SK-N-MC (cell line): ENCODE results near the gene PLA2G2D.

Experiments
- EZH2 ChIP-seq: fragments of 200-600 bp; sonication (generic); IDR thresholded peaks from one replicate; pipeline ENCODE4 v1.6.1; 2017; ENCODE audit warnings: antibody characterized with exemption
- POLR2AphosphoS5 ChIP-seq: IDR thresholded peaks from 2 replicates; pipeline ENCODE4 v1.6.1; 2012; ENCODE audit warnings: mild to moderate bottlenecking, low read depth, low read length, borderline replicate concordance

DNA sequence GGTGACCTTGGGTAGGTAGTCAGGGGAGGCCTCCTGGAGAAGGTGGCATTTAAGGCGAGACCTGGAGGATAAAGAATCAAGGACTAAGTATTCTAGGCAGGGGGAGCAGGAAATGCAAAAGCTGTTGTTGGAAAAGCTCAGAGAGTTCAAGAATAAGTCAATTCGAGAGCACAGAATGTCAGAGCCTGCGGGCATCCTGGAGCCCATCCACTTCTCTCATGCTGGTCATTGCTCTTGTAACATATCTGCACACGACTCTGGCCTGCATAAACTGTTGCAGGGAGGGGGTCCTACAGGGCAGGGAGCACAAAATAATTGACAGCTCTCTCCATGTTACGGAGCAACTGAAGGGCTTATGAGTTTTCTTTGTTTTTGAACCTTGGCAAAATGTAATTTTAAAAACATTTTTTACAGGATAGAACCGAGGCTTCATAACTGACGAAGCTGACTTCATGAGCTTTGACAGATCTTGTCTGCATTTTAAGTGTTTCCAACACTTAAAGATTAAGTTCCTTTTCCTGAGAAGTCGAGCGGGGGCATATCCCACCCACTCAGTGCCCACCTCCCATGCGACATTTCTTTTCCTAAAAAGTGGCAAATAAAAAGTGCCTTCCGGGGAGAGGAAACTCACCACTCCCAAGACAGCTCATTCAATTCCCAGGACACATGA, 45.1 kb downstream of the PLA2G2D start:
- TF ChIP-seq POLR2AphosphoS5 (no peak), EZH2 (no peak)
